B cell (primary cell): ENCODE data around the gene LONRF2. TPM values are rescaled to one million over a fixed set of nuclear protein-coding genes. Genes with fewer than 3 reads are reported as not detected.

ENCODE experiments used
- ATAC-seq: fragments of 200-7000 bp; cut with Tn5 transposase; one replicate; pipeline ENCODE4 v1.10.0; 2021; ENCODE audit warnings: low read depth, mild to moderate bottlenecking, moderate number of reproducible peaks, moderate library complexity
- CTCF ChIA-PET: fragments of 350-600 bp; sonication (Branson Sonifier 250); formaldehyde crosslinking; loops from one replicate; lab custom pipeline; 2021; ENCODE audit warnings: antibody characterized with exemption, inconsistent platforms; lab: Charles Lee
- POLR2A ChIA-PET: fragments of 350-600 bp; sonication (Branson Sonifier 250); formaldehyde crosslinking; loops from one replicate; lab custom pipeline; 2021; ENCODE audit warnings: antibody characterized with exemption; lab: Charles Lee
- DNase-seq: peaks from one replicate; pipeline ENCODE4 v3.0.0; 2013
- H2AFZ ChIP-seq: 2 replicates; pipeline ENCODE4 v1.6.1; 2012; ENCODE audit warnings: mild to moderate bottlenecking, low read depth, low read length; ENCODE audit not compliant: insufficient read depth, poor library complexity, severe bottlenecking
- H3K27ac ChIP-seq, 2 donors: 1 replicate in 1 of 2; 2 replicates in 1 of 2; pipeline ENCODE4 v1.5.1; 2012 to 2013; ENCODE audit warnings: low read length in 2 of 2, mild to moderate bottlenecking in 2 of 2, moderate library complexity in 1 of 2
- H3K27me3 ChIP-seq, 4 experiments: fragments of 200-600 bp in 1 of 4; sonication (generic) in 1 of 4; replicated peaks in 1 of 4; 1 replicate in 2 of 4; 2 replicates in 2 of 4; pipeline versions ENCODE4 v1.6.1 to v1.7.0; 2013 to 2016; ENCODE audit warnings: low read length in 3 of 4, mild to moderate bottlenecking in 2 of 4, mixed read lengths in 1 of 4, moderate library complexity in 1 of 4; ENCODE audit not compliant: insufficient read depth in 4 of 4, control insufficient read depth in 3 of 4; ENCODE audit errors: control extremely low read depth in 1 of 4
- H3K36me3 ChIP-seq, 2 experiments: replicated peaks in 1 of 2; 1 replicate in 1 of 2; 2 replicates in 1 of 2; pipeline versions ENCODE4 v1.6.1 to v1.7.1; 2013; ENCODE audit warnings: low read length in 1 of 2; ENCODE audit not compliant: insufficient read depth in 2 of 2, control insufficient read depth in 1 of 2; ENCODE audit errors: control extremely low read depth in 1 of 2, extremely low read depth in 1 of 2
- H3K4me1 ChIP-seq, 2 donors: fragments of 200-600 bp in 1 of 2; sonication (generic) in 1 of 2; 1 replicate in 1 of 2; 2 replicates in 1 of 2; pipeline versions ENCODE4 v1.5.1 to v1.6.1; 2013 to 2017; ENCODE audit warnings: low read length in 2 of 2; ENCODE audit not compliant: control insufficient read depth in 2 of 2, insufficient read depth in 2 of 2
- H3K4me2 ChIP-seq: replicated peaks from 2 replicates; pipeline ENCODE3; 2012; ENCODE audit warnings: mild to moderate bottlenecking, low read depth, low read length; ENCODE audit not compliant: poor library complexity, severe bottlenecking
- H3K4me3 ChIP-seq, 5 experiments: fragments of 200-600 bp in 1 of 5; sonication (generic) in 1 of 5; 1 replicate in 3 of 5; 2 replicates in 2 of 5; pipeline versions ENCODE4 v1.5.1 to v1.7.0; 2011 to 2016; ENCODE audit warnings: low read length in 4 of 5, mild to moderate bottlenecking in 4 of 5, low read depth in 2 of 5, control low read depth in 1 of 5, moderate library complexity in 1 of 5; ENCODE audit not compliant: insufficient read depth in 1 of 5; ENCODE audit errors: control extremely low read depth in 1 of 5, extremely low read depth in 1 of 5
- H3K79me2 ChIP-seq: fragments of 200-600 bp; sonication (generic); one replicate; pipeline ENCODE4 v1.6.0; 2016; ENCODE audit warnings: low read length; ENCODE audit not compliant: control insufficient read depth, insufficient read depth
- H3K9ac ChIP-seq: fragments of 200-600 bp; sonication (generic); 2 replicates; pipeline ENCODE4 v1.6.1; 2017; ENCODE audit warnings: mild to moderate bottlenecking, low read length, moderate library complexity
- H3K9me3 ChIP-seq, 3 donors: one replicate each; pipeline versions ENCODE4 v1.6.1 to v1.7.1; 2013; ENCODE audit warnings: low read length in 2 of 3; ENCODE audit not compliant: control insufficient read depth in 2 of 3, insufficient read depth in 1 of 3; ENCODE audit errors: control extremely low read depth in 1 of 3
- H4K20me1 ChIP-seq: 2 replicates; pipeline ENCODE4 v1.6.0; 2012; ENCODE audit warnings: mild to moderate bottlenecking, low read length; ENCODE audit not compliant: insufficient read depth, control insufficient read depth, poor library complexity, severe bottlenecking
- H3K27ac Mint-ChIP-seq: one replicate; pipeline ENCODE4 v1.8.0; 2021; ENCODE audit warnings: mixed read lengths
- H3K27me3 Mint-ChIP-seq: one replicate; pipeline ENCODE4 v1.8.0; 2021; ENCODE audit warnings: mixed read lengths
- H3K4me1 Mint-ChIP-seq: one replicate; pipeline ENCODE4 v1.8.0; 2021; ENCODE audit warnings: mixed read lengths
- H3K4me3 Mint-ChIP-seq: one replicate; pipeline ENCODE4 v1.8.0; 2021; ENCODE audit warnings: mixed read lengths
- H3K9me3 Mint-ChIP-seq: one replicate; pipeline ENCODE4 v1.8.0; 2022; ENCODE audit warnings: mixed read lengths; ENCODE audit not compliant: insufficient read depth
- CTCF ChIP-seq: fragments of 200-600 bp; IDR thresholded peaks from one replicate; pipeline ENCODE4 v1.8.0; 2022; ENCODE audit warnings: antibody characterized with exemption, mild to moderate bottlenecking
- EZH2 ChIP-seq: IDR thresholded peaks from 2 replicates; pipeline ENCODE4 v1.6.1; 2012; ENCODE audit warnings: borderline replicate concordance, low read depth, mild to moderate bottlenecking, moderate library complexity, low read length; ENCODE audit not compliant: insufficient read depth, poor library complexity, severe bottlenecking
- WGBS: methylation state at CpG from one replicate; pipeline ENCODE4 v1.1.5; 2013; ENCODE audit warnings: missing lambda C conversion rate; ENCODE audit not compliant: insufficient coverage; 5-methylcytosine and 5-hydroxymethylcytosine counted together
- intact Hi-C: fragments of 100-400 bp; cut with micrococcal nuclease; formaldehyde crosslinking; loops from one replicate; pipeline ENCODE4 v1.10.0; 2022
- polyA plus RNA-seq: library from polyadenylated mRNA; depleted of rRNA; stranded (reverse); fragments of >200 nt; gene quantifications from 2 replicates; pipeline ENCODE4 v1.2.3, GENCODE V29; 2012
- total RNA-seq, 2 donors: library from RNA; stranded (reverse); fragments of 120-200 nt in 1 of 2; gene quantifications; 1 replicate in 1 of 2; 2 replicates in 1 of 2; pipeline versions ENCODE4 v1.2.3 to v1.2.4, GENCODE V29; 2013 to 2022

LONRF2 gene
- total and polyA plus RNA-seq, 2 donors (not counting 1 experiment from before 2014, with no cell fraction given) = 0.32 TPM; not detected in 1

- Histone ChIP-seq H3K9me3 (peaks cover 0 to 8% (median 0%) of the 10 kb centered on the region in 3 donors), H3K27me3 (no peaks in the 10 kb centered on the region), H4K20me1 (no peaks in the 10 kb centered on the region), H2AFZ (no peak overlapping the region), H3K4me3 (no peak overlapping the region), H3K4me1 (peaks cover 0 to 5% of the 10 kb centered on the region in 2 donors), H3K27ac (no peak overlapping the region), H3K36me3 (no peaks in the 10 kb centered on the region), H3K4me2 (no peak overlapping the region), H3K79me2 (no peaks in the 10 kb centered on the region), H3K9ac (no peak overlapping the region)
- Mint-ChIP-seq H3K27me3 (peaks cover 7% of the 10 kb centered on the region), H3K9me3 (no peaks in the 10 kb centered on the region), H3K4me3 (no peak overlapping the region), H3K4me1 (peaks cover 10% of the 10 kb centered on the region), H3K27ac (no peak overlapping the region)
- ChIA-PET CTCF (interaction anchor here (4.8 kb wide), 1 partner anchor 11 kb away, joined by 35 read pairs; no protein-coding TSS in a partner anchor), POLR2A (no interaction called here)
- DNase-seq = no peak
- no CpG with 5 or more reads among the region's 1 CpG for WGBS
- ATAC-seq = no peak
- intact Hi-C loops = no loop called here
- no peak for TF ChIP-seq EZH2
- no peak for TF ChIP-seq CTCF
Observed at GRCh38 chr2:100273387-100273786, 48.9 kb downstream of the LONRF2 start.

- Mint-ChIP-seq H3K9me3 (no peaks in the 10 kb centered on the region), H3K4me1 (peaks cover 10% of the 10 kb centered on the region), H3K4me3 (no peak overlapping the region), H3K27ac (no peak overlapping the region), H3K27me3 (peaks cover 3% of the 10 kb centered on the region)
- H3K9ac ChIP-seq = no peak overlapping the region
- no peaks in the 10 kb centered on the region for H3K79me2 ChIP-seq
- DNase-seq = no peak
- H3K36me3 ChIP-seq = no peaks in the 10 kb centered on the region
- H3K4me2 ChIP-seq = no peak overlapping the region
- no peaks in the 10 kb centered on the region for H3K27me3 ChIP-seq
- POLR2A ChIA-PET = no interaction called here
- ATAC-seq = no peak
- CTCF ChIA-PET = interaction anchor here (4.8 kb wide), 1 partner anchor 11 kb away, joined by 35 read pairs; no protein-coding TSS in a partner anchor
- TF ChIP-seq CTCF (no peak), EZH2 (no peak)
- 100% methylated on average over 7 of the region's 10 CpGs for WGBS
- no peak overlapping the region for H3K4me3 ChIP-seq
- peaks cover 0 to 5% of the 10 kb centered on the region in 2 donors for H3K4me1 ChIP-seq
- no peaks in the 10 kb centered on the region for H4K20me1 ChIP-seq
- H3K27ac ChIP-seq = no peak overlapping the region
- H3K9me3 ChIP-seq = peaks cover 0 to 8% (median 0%) of the 10 kb centered on the region in 3 donors
- intact Hi-C loops = no loop called here
- H2AFZ ChIP-seq = no peak overlapping the region
Observed at GRCh38 chr2:100272841-100273329, 49.4 kb downstream of the LONRF2 start.
